Muscle of leg (tissue), 11 donors: Measurements from ENCODE around the gene PFAS. TPM values are rescaled to one million over a fixed set of nuclear protein-coding genes. Genes with fewer than 3 reads are reported as not detected.
"Not testable (repeated sequence)": the region's sequence is repeated elsewhere in the genome, so short reads cannot be mapped to it uniquely, and the experiment has no call there.

Experiments used
- DNase-seq: peaks from one replicate; pipeline ENCODE4 v3.0.0; 2013
- H3K27ac ChIP-seq: one replicate; pipeline ENCODE4 v1.5.1; 2013; ENCODE audit warnings: mild to moderate bottlenecking, low read length, control low read depth
- H3K27me3 ChIP-seq: one replicate; pipeline ENCODE4 v1.6.1; 2013; ENCODE audit warnings: low read length; ENCODE audit not compliant: control insufficient read depth, insufficient read depth
- H3K36me3 ChIP-seq: one replicate; pipeline ENCODE4 v1.6.1; 2013; ENCODE audit warnings: low read length; ENCODE audit not compliant: control insufficient read depth, insufficient read depth
- H3K4me1 ChIP-seq: one replicate; pipeline ENCODE4 v1.6.1; 2013; ENCODE audit warnings: low read length; ENCODE audit not compliant: control insufficient read depth, insufficient read depth
- H3K4me3 ChIP-seq: one replicate; pipeline ENCODE4 v1.5.1; 2013; ENCODE audit warnings: low read length, control low read depth
- H3K9me3 ChIP-seq: replicated peaks from 2 replicates; pipeline ENCODE4 v1.6.1; 2013; ENCODE audit warnings: low read depth, low read length; ENCODE audit not compliant: control insufficient read depth
- WGBS: methylation state at CpG from one replicate; pipeline ENCODE4 v1.1.5; 2013; ENCODE audit warnings: missing lambda C conversion rate; ENCODE audit not compliant: insufficient coverage; 5-methylcytosine and 5-hydroxymethylcytosine counted together
- polyA plus RNA-seq, 8 donors: library from polyadenylated mRNA; unstranded; fragments of 120-200 nt; gene quantifications; one replicate each; pipeline versions ENCODE4 v1.2.1 to v1.2.3, GENCODE V29; 2013; ENCODE audit warnings: inconsistent platforms in 1 of 8, low replicate concordance in 1 of 8; ENCODE audit not compliant: insufficient read length in 8 of 8, insufficient read depth in 1 of 8
- total RNA-seq: library from RNA; stranded (reverse); fragments of 120-200 nt; gene quantifications from one replicate; pipeline ENCODE4 v1.2.4, GENCODE V29; 2013

Gene PFAS
- total and polyA plus RNA-seq, 9 donors, result 21.7 to 32.5 (median 28.1) TPM

DNA sequence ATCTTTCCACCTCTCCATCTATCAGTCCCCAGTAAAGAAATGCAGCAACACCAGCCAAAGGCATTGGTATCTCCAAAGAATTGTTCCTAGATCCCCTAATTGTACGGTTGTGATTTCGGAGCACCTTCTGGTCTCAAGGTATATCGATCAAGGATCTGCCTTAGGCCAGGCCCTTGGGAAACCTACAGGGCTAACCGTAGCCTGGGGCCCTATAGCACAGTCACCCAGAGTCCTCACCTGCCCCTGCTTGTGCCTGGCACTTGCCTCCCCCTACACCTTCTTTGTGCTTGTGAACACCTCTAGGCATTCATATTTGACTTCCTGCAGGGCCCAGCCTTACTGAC is 21.9 kb upstream of the PFAS start:
- peaks cover 50% of the 10 kb centered on the region for H3K36me3 ChIP-seq
- peaks cover 28% of the 10 kb centered on the region for H3K4me1 ChIP-seq
- DNase-seq, result no peak
- WGBS, result 79% methylated on average over 4 of the region's 4 CpGs
- no peaks in the 10 kb centered on the region for H3K9me3 ChIP-seq
- peak overlapping the region; percentile 97 for H3K27ac ChIP-seq
- H3K4me3 ChIP-seq, result peak overlapping the region; percentile 70
- H3K27me3 ChIP-seq, result no peaks in the 10 kb centered on the region

GRCh38 chr17:8231701-8232100 is 17.4 kb upstream of the PFAS start:
- Histone ChIP-seq H3K27ac (no peak overlapping the region), H3K27me3 (no peaks in the 10 kb centered on the region), H3K36me3 (peaks cover 89% of the 10 kb centered on the region), H3K4me1 (peaks cover 12% of the 10 kb centered on the region), H3K9me3 (no peaks in the 10 kb centered on the region), H3K4me3 (no peak overlapping the region)
- 96% methylated on average over 9 of the region's 10 CpGs for WGBS
- no peak for DNase-seq

GRCh38 chr17:8234361-8235270 is 14.5 kb upstream of the PFAS start:
- WGBS, result 92% methylated on average over 16 of the region's 21 CpGs
- no peak for DNase-seq
- Histone ChIP-seq H3K27me3 (no peaks in the 10 kb centered on the region), H3K36me3 (peaks cover 84% of the 10 kb centered on the region), H3K9me3 (no peaks in the 10 kb centered on the region), H3K4me3 (no peak overlapping the region), H3K27ac (no peak overlapping the region), H3K4me1 (peaks cover 2% of the 10 kb centered on the region)

DNA sequence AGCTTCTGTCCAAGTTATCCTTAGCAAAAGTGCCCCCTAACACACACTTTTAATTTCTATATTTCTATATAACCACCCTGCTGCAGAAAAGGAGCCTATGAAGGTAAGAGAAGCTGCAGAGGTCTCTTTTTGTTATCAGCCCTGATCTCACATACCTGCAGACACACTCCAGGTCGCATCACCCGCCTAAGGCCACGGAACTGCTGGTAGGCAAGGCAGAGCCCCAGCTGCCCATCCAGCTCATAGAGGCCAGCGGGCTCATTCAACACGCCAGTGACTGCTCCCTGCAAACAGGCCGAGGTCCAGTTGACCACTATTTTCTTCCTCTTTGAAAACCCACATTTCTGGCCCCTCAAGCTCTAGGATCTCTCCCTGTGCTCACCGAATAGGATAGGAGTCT is 13.4 kb upstream of the PFAS start:
- Histone ChIP-seq H3K27me3 (no peaks in the 10 kb centered on the region), H3K4me3 (no peak overlapping the region), H3K27ac (no peak overlapping the region), H3K36me3 (peaks cover 77% of the 10 kb centered on the region), H3K9me3 (no peaks in the 10 kb centered on the region), H3K4me1 (peaks cover 2% of the 10 kb centered on the region)
- DNase-seq, result no peak
- WGBS, result 98% methylated on average over 6 of the region's 7 CpGs

GRCh38 chr17:8237175-8237574 is 11.9 kb upstream of the PFAS start:
- Histone ChIP-seq H3K4me1 (peaks cover 2% of the 10 kb centered on the region), H3K36me3 (peaks cover 69% of the 10 kb centered on the region), H3K27ac (no peak overlapping the region), H3K9me3 (no peaks in the 10 kb centered on the region), H3K4me3 (no peak overlapping the region), H3K27me3 (no peaks in the 10 kb centered on the region)
- no peak for DNase-seq
- 89% methylated on average over 3 of the region's 7 CpGs for WGBS

GRCh38 chr17:8237886-8238285 is 11.2 kb upstream of the PFAS start:
- DNase-seq, result no peak

GRCh38 chr17:8243827-8244226 is 5.3 kb upstream of the PFAS start:
- H3K36me3 ChIP-seq, result peaks cover 14% of the 10 kb centered on the region

More at GRCh38 chr17:8237886-8238285, 11.2 kb upstream of the PFAS start:
- 93% methylated on average over 3 of the region's 4 CpGs for WGBS
- Histone ChIP-seq H3K9me3 (no peaks in the 10 kb centered on the region), H3K4me1 (peaks cover 2% of the 10 kb centered on the region), H3K36me3 (peaks cover 62% of the 10 kb centered on the region), H3K27ac (no peak overlapping the region), H3K4me3 (no peak overlapping the region), H3K27me3 (no peaks in the 10 kb centered on the region)

DNA sequence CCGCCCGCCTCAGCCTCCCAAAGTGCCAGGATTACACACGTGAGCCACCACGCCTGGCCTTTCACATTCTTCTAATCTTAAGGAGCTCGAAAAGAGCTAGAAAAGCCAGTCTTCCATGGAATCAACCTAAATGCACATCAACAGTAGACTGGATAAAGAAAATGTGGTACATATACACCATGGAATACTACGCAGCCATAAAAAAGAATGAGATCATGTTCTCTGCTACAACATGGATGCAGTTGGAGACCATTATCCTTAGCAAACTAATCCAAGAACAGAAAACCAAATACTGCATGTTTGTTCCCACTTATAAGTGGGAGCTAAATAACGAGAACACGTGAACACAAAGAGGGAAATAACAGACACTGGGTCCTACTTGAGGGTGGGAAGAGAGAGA is 4.3 kb upstream of the PFAS start:
- Histone ChIP-seq H3K9me3 (no peaks in the 10 kb centered on the region), H3K27ac (no peak overlapping the region), H3K36me3 (peaks cover 8% of the 10 kb centered on the region), H3K4me1 (peaks cover 7% of the 10 kb centered on the region), H3K4me3 (no peak overlapping the region), H3K27me3 (no peaks in the 10 kb centered on the region)
- 100% methylated on average over 2 of the region's 8 CpGs for WGBS
- DNase-seq, result no peak

More at GRCh38 chr17:8243827-8244226, 5.3 kb upstream of the PFAS start:
- 67% methylated on average over 1 of the region's 5 CpGs for WGBS
- Histone ChIP-seq H3K27me3 (no peaks in the 10 kb centered on the region), H3K4me3 (no peak overlapping the region), H3K9me3 (no peaks in the 10 kb centered on the region), H3K27ac (no peak overlapping the region), H3K4me1 (peaks cover 4% of the 10 kb centered on the region)
- DNase-seq, result no peak

- peaks cover 10% of the 10 kb centered on the region for H3K4me1 ChIP-seq
- no peak for DNase-seq
- H3K27me3 ChIP-seq, result no peaks in the 10 kb centered on the region
- WGBS, result 21% methylated on average over 4 of the region's 10 CpGs
- H3K36me3 ChIP-seq, result peaks cover 9% of the 10 kb centered on the region
- peak overlapping the region; percentile 89 for H3K4me3 ChIP-seq
- peak overlapping the region; percentile 100 for H3K27ac ChIP-seq
- no peaks in the 10 kb centered on the region for H3K9me3 ChIP-seq
Measured at GRCh38 chr17:8249621-8250500, 772 bp downstream of the PFAS start.

DNA sequence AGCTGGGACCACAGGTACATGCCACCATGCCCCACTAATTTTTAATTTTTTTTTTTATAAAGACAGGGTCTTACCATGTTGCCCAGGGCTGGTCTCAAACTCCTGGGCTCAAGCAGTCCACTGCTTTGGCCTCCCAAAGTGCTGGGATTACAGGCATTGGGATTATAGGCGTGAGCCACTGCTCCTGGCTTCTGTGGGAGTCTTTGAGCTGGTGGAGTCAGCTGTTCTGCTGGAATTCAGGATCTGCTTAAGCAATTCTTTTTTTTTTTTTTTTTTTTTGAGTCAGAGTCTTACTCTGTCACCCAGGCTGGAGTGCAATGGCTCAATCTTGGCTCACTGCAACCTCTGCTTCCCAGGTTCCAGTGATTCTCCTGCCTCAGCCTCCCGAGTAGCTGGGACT is 2.3 kb downstream of the PFAS start:
- Histone ChIP-seq H3K36me3 (peaks cover 25% of the 10 kb centered on the region), H3K4me1 (peaks cover 10% of the 10 kb centered on the region)
- not testable (repeated sequence) for H3K4me3 ChIP-seq, H3K9me3 ChIP-seq, H3K27ac ChIP-seq, H3K27me3 ChIP-seq, DNase-seq
- WGBS, result no CpG with 5 or more reads among the region's 2 CpGs
